ENCODE results near the gene ZNFX1.

GRCh38 chr20:49272654-49273053, 5.2 kb downstream of the ZNFX1 start:
- no peak for TF ChIP-seq CTCF (IDR thresholded peaks at IDR 0.05)
- TF ChIP-seq POLR2A (IDR thresholded peaks at IDR 0.05): no peak
